ENCODE measurements around the gene RBFOX2.
A peak's percentile ranks its signal among the peaks of the same experiment; 100 is the strongest.
"Not testable (repeated sequence)": the region's sequence is repeated elsewhere in the genome, so short reads cannot be mapped to it uniquely, and the experiment has no call there.

Gene RBFOX2

DNA sequence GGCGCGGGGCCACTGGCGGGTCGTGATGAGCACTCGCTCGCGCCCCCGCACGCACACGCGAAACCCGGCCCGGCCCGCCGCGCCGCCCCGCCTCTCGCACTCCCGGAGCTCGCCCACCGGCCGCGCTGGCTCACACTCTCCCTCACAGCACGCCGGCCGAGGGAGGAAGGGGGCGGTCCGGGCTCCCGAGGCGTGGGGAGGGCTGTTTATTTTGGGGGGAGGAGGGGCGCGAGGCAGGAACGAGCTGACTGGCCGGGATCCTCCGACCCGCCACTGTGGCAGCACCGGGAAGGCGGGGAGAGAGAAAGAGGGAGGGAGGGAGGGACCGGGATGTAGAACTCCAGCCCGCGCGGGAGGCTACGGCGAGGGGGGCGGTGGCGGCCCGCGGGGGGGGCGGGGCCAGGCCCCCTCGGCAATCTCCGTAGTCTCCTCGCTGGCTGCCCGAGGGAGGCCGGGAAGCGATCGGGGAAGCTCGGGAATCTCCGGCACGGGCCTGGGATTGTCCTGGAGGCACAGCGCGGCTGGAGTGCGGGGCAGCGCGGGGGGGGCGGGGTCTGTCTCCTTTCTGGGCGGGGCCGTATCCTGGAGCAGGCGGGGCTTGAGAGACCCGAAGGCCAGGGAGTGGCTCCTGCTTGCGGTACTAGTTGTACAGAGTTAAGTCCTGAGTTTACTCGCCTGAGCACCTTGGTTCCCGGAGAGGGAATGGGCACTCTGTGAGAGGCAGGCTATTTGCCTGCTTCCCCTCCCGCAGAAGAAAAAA lies at the start of gene RBFOX2:
TSS of gene RBFOX2 (minus strand) at position 179 of the 760 bp plus-strand sequence. CDS start 399 bp downstream, outside the sequence.
- DNase-seq (peak; percentile 79), ATAC-seq (peak; percentile 85)

DNA sequence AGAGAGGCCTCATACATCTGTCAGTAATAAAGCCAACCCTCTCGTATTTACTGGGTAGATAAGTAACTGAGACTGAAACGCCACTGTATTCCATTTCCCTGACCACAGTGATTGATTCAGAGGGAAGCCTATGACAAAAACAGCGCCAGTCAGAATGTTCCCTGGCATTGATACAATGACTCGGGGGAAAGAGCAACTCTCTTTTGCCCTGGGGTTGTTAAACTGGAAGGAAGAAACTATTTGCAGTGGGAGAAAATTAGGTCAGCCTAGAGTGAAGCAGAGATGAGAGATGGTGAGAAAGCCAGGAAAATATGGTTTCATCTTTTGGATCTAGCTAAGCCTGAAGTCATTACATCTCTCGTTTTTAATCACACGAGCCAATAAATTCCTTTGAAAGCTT lies 48.6 kb upstream of the RBFOX2 start:
- ATAC-seq, result no peak

GRCh38 chr22:36075724-36076123 lies 47.1 kb upstream of the RBFOX2 start:
- DNase-seq (no peak), ATAC-seq (no peak)

More for the DNA sequence above, 48.6 kb upstream of the RBFOX2 start:
- DNase-seq, result no peak

- ATAC-seq (no peak), DNase-seq (no peak)
These were observed 46.6 kb upstream of the RBFOX2 start for GRCh38 chr22:36075230-36075629.

DNA sequence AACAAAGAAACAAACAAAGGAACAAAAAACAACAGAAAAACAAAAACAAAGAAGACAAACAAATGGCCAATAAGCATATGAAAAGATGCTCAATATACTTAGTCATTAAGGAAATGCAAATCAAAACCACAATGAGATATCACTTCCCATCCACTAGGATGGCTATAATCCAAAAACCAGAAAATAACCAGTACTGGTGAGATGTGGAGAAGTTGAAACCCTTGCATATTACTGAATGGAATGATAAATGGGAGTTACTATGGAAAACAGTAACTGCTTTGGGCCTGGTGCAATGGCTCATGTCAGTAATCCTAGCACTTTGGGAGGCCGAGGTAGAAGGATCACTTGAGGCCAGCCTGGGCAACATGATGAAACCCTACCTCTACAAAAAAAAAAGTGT lies 44.9 kb upstream of the RBFOX2 start:
- DNase-seq (no peak), ATAC-seq (no peak)

DNA sequence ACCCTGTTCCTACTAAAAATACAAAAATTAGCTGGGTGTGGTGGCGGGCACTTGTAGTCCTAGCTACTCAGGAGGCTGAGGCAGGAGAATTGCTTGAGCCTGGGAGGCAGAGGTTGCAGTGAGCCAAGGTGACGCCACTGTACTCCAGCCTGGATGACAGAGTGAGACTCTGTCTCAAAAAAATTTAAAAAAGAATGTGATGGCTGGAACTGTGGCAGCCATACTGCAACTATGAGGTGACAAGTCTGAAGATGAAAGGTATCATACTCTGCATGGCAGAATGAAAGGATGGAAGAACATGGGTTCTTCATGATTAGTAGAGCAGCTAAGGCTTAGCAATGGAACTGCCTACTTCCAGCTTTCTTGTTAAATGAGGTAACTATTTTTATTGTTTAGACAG lies 42.0 kb upstream of the RBFOX2 start:
- ATAC-seq, DNase-seq: not testable (repeated sequence)

GRCh38 chr22:36069368-36069767 lies 40.7 kb upstream of the RBFOX2 start:
- ATAC-seq (no peak), DNase-seq (no peak)

DNA sequence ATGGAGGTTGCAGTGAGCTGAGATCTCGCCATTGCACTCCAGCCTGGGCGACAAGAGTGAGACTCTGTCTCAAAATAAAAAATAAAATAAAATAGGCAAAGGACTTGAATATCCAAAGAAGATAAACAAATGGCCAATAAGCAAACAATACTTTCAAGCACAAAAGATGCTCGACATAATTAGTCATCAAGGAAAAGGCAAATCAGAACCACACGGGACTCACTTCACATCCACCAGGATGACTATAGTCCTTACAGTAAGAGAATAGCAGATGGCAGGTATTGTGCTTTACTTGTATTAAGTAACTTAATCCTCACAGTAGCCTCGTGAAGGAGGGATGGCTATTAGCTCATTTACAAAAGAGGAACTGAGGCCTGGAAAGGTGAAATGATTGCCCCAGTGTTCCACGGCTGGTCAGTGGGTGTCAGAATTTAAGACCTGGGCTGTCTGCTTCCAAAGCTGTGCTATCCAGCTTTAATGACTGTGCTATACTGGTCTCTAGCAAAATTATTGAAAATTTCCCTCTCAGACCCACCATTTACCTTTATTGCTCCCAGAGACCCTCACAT lies 40.2 kb upstream of the RBFOX2 start:
- ATAC-seq, result no peak
- no peak for DNase-seq

DNA sequence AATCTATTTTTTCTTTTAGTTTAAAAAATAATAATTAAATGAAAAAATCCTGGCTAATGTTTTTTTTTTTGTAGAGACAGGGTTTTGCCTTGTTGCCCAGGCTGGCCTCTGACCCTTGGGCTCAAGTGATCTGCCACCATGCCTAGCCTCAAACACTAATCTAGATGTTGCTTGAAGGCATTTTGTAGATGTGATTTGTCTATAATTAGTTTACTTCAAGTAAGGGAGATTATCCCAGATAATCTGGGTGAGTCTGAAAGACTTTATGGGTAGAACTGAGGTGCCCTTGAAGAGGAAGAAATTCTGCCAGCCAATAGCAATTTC lies 38.6 kb upstream of the RBFOX2 start:
- ATAC-seq (no peak), DNase-seq (no peak)

DNA sequence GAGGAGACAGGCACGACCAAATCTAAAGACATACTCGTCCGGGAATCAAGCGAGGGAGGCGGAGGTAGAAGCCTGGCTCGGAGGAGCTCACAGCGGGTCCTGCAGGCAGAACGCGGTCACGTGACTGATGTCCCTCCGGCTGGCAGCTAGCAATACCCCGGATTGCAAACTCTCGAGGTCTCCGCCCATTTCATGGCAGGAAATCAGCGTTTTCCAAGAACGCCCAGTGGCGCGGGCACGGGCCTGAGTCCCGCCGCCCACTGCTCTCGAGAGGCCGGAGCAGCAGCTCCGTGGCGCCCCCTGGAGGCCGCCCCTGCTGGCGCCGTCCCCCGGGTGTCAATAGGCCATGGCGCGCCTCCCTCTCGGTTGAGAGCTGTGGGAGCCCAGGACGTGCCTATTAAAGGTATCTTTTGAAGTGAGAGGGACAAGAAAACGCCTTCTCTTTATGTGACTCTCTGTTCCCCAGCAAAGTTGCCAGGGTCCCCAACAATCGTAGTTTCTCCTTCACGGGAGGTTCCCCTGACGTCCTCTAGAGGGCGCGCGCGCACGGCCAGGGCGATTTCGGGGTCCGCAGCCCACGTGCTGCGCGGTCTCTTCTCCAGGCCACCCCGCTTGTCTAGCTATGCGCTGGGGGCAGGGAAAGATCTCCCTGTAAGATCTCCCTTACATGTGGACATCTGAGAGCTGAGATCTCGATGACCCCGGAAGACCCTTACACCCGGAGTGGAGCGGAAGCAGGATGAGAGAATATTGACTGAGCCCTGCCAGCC lies 37.3 kb upstream of the RBFOX2 start:
- DNase-seq, result peak; percentile 78
- peak; percentile 81 for ATAC-seq

GRCh38 chr22:36065462-36065774 lies 36.8 kb upstream of the RBFOX2 start:
- ATAC-seq, result no peak
- no peak for DNase-seq

GRCh38 chr22:36064358-36064757 lies 35.7 kb upstream of the RBFOX2 start:
- DNase-seq (no peak), ATAC-seq (no peak)

DNA sequence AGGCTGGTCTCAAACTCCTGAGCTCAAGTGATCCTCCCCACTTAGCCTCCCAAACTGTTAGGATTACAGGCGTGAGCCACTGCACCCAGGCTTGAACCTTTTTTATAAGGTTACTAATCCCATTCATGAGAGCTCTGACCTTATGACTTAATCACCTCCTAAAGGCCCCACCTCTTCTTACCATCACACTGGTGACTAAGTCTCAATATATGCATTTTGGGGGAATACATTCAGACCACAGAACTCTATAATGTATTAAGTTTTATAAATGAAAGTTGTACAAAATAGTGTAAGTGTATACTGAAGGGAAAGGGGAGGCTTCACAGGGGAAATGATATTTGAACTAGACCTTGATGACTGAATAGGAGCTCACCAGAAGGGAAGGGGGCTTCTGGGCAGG lies 28.4 kb upstream of the RBFOX2 start:
- no peak for DNase-seq
- ATAC-seq, result peak; percentile 52

- DNase-seq, result no peak
- ATAC-seq, result no peak
These were observed 27.0 kb upstream of the RBFOX2 start for GRCh38 chr22:36055376-36056295.

DNA sequence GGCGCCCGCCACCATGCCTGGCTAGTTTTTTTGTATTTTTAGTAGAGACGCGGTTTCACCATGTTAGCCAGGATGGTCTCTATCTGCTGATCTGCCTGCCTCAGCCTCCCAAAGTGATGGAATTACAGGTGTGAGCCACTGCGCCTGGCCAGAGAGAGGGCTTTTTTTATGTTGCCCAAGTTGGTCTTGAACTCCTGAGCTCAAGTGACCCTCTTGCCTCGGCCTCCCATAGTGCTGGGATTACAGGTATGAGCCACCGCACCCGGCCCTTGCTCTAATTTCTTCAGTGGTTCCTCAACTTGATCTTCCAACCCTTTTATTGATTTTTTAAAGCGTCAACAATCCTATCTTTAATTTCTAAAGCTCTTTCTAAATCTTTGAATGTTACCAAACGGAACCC lies 25.8 kb upstream of the RBFOX2 start:
- not testable (repeated sequence) for DNase-seq, ATAC-seq

- no peak for DNase-seq
- ATAC-seq, result no peak
These were observed 24.9 kb upstream of the RBFOX2 start for GRCh38 chr22:36053242-36054147.

DNA sequence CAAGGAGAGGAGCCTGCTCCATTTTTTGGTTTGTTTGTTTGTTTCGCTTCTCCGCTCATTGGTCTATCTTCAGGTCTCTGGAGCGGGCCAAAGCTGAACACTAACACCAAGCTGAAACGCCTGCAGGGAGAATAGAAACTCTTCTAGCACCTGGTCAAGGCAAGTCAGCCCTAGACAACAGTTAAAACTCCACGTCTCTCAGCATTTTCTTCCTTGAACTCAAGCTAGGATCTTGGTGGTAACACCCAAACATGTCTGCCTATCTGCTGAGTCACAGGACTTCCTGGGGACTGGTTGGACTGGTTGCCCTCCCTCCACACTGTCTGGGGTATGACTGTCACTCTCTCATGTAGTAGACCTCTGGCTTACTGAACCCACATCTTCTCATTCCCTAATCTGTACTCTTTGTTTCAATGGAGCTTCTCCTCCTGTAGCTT lies 23.9 kb upstream of the RBFOX2 start:
- DNase-seq (no peak), ATAC-seq (peak; percentile 76)

GRCh38 chr22:36049678-36049997 lies 21.0 kb upstream of the RBFOX2 start:
- no peak for DNase-seq
- no peak for ATAC-seq

- ATAC-seq (no peak), DNase-seq (no peak)
These were observed 20.5 kb upstream of the RBFOX2 start for GRCh38 chr22:36048911-36049677.

DNA sequence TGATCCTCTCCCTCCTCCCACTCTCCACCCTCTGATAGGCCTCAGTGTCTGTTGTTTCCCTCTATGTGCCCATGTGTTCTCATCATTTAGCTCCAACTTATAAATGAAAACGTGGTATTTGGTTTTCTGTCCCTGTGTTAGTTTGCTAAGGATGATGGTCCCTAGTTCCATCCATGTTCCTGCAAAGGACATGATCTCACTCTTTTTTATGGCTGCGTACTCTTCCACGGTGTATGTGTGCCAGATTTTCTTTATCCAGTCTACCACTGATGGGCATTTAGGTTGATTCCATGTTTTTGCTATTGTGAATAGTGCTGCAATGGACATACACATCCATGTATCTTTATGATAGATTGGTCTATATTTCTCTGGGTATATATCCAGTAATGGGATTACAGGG lies 15.9 kb upstream of the RBFOX2 start:
- not testable (repeated sequence) for DNase-seq, ATAC-seq

DNA sequence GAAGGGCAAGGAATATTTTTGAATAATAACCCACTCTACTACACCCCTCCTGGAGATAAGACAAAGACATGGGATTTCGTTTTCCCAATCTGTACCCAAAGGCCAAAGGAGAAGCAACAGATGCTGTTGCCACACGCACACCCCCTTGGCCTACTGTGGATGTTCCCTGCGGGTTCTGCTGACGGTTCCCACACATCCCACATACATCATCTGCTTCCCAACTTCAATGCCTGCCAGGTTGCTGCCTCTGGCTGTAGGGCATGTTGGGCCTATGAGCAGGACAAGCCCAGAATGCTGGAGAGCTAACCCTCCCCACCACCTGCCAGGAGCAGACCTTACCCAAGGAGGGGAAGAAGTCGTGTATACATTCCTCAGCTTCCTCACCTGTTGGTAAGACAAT lies 13.6 kb upstream of the RBFOX2 start:
- no peak for DNase-seq
- no peak for ATAC-seq
